BLaER1 treated with 17β-estradiol and CSF1 and Interleukin-3, amounts not matched to agents 10 nM and 100 nM (cell line): ENCODE data around the gene ADAMTS19.
A peak's percentile ranks its signal among the peaks of the same experiment; 100 is the strongest.

Source experiments
- H3K27ac ChIP-seq, 11 experiments: shearing (Covaris generic); formaldehyde crosslinking; 2 replicates each; pipeline ENCODE4 v1.8.1; 2022
- H3K27me3 ChIP-seq, 11 experiments: shearing (Covaris generic); formaldehyde crosslinking; 2 replicates each; pipeline ENCODE4 v1.8.1; 2022
- H3K36me3 ChIP-seq, 11 experiments: shearing (Covaris generic); formaldehyde crosslinking; 2 replicates each; pipeline ENCODE4 v1.8.1; 2022
- H3K4me1 ChIP-seq, 10 experiments: shearing (Covaris generic); formaldehyde crosslinking; 2 replicates each; pipeline ENCODE4 v1.8.1; 2022
- H3K4me2 ChIP-seq, 11 experiments: shearing (Covaris generic); formaldehyde crosslinking; 2 replicates each; pipeline ENCODE4 v1.8.1; 2022
- H3K4me3 ChIP-seq, 10 experiments: shearing (Covaris generic); formaldehyde crosslinking; 2 replicates each; pipeline ENCODE4 v1.8.1; 2022
- H3K9ac ChIP-seq, 11 experiments: shearing (Covaris generic); formaldehyde crosslinking; 2 replicates each; pipeline ENCODE4 v1.8.1; 2022
- H3K9me3 ChIP-seq, 11 experiments: shearing (Covaris generic); formaldehyde crosslinking; replicated peaks in 1 of 11; 2 replicates each; pipeline ENCODE4 v1.8.1; 2022
- H4K20me1 ChIP-seq, 11 experiments: shearing (Covaris generic); formaldehyde crosslinking; 2 replicates each; pipeline ENCODE4 v1.8.1; 2022
- Cebpa-rat ChIP-seq, 11 experiments: shearing (Covaris generic); IDR thresholded peaks; 2 replicates each; pipeline ENCODE4 v1.8.1; 2022

Gene ADAMTS19

GRCh38 chr5:129743541-129744187 lies 283.6 kb downstream of the ADAMTS19 start:
- Histone ChIP-seq H3K9ac (no peak overlapping the region), H3K4me2 (no peak overlapping the region), H3K27ac (no peak overlapping the region), H3K9me3 (no peaks in the 10 kb centered on the region), H3K4me1 (no peaks in the 10 kb centered on the region), H4K20me1 (no peaks in the 10 kb centered on the region), H3K27me3 (no peaks in the 10 kb centered on the region), H3K4me3 (no peak overlapping the region), H3K36me3 (no peaks in the 10 kb centered on the region)
- TF ChIP-seq Cebpa-rat (IDR thresholded peaks at IDR 0.05) = no peak

- peak in 5 of 11 experiments; percentile 34 to 77 (median 46); a peak in 5 of 22 replicates for TF ChIP-seq Cebpa-rat (IDR thresholded peaks at IDR 0.05)
- Histone ChIP-seq H3K27ac (no peak overlapping the region), H3K4me1 (no peaks in the 10 kb centered on the region), H4K20me1 (no peaks in the 10 kb centered on the region), H3K9me3 (no peaks in the 10 kb centered on the region), H3K36me3 (no peaks in the 10 kb centered on the region), H3K27me3 (no peaks in the 10 kb centered on the region), H3K4me2 (no peak overlapping the region), H3K9ac (no peak overlapping the region), H3K4me3 (no peak overlapping the region)
These were observed 285.9 kb downstream of the ADAMTS19 start for GRCh38 chr5:129745997-129746396.

GRCh38 chr5:129746876-129747275 lies 286.8 kb downstream of the ADAMTS19 start:
- no peaks in the 10 kb centered on the region for H3K4me1 ChIP-seq
- no peak overlapping the region for H3K27ac ChIP-seq
- no peaks in the 10 kb centered on the region for H3K36me3 ChIP-seq
- H3K4me3 ChIP-seq = no peak overlapping the region
- H3K27me3 ChIP-seq = no peaks in the 10 kb centered on the region
- no peak overlapping the region for H3K4me2 ChIP-seq
- H3K9me3 ChIP-seq = no peaks in the 10 kb centered on the region
- H4K20me1 ChIP-seq = no peaks in the 10 kb centered on the region
- H3K9ac ChIP-seq = no peak overlapping the region
- TF ChIP-seq Cebpa-rat (IDR thresholded peaks at IDR 0.05) = no peak

- Histone ChIP-seq H3K4me2 (no peak within 1 kb of the TSS), H3K9me3 (no peaks in the 10 kb centered on the region), H3K4me1 (no peaks in the 10 kb centered on the region), H3K9ac (no peak within 1 kb of the TSS), H3K27ac (no peak within 1 kb of the TSS), H3K36me3 (no peaks in the 10 kb centered on the region), H3K27me3 (no peaks in the 10 kb centered on the region), H3K4me3 (no peak within 1 kb of the TSS), H4K20me1 (no peaks in the 10 kb centered on the region)
- no peak for TF ChIP-seq Cebpa-rat (IDR thresholded peaks at IDR 0.05)
These were observed 287.7 kb downstream of the ADAMTS19 start, which contains the start of gene MINAR2 for GRCh38 chr5:129747572-129748407. MINAR2 (plus strand) TSS chr5:129748094; CDS start chr5:129748191, 97 bp downstream.

GRCh38 chr5:129748913-129749880 lies 289.1 kb downstream of the ADAMTS19 start:
- Histone ChIP-seq H3K27me3 (no peaks in the 10 kb centered on the region), H3K27ac (no peak overlapping the region), H3K36me3 (no peaks in the 10 kb centered on the region), H3K9ac (no peak overlapping the region), H3K4me3 (no peak overlapping the region), H4K20me1 (no peaks in the 10 kb centered on the region), H3K4me2 (no peak overlapping the region), H3K9me3 (no peaks in the 10 kb centered on the region), H3K4me1 (no peaks in the 10 kb centered on the region)
- no peak for TF ChIP-seq Cebpa-rat (IDR thresholded peaks at IDR 0.05)

GRCh38 chr5:129760636-129761325 lies 300.7 kb downstream of the ADAMTS19 start:
- Histone ChIP-seq H3K4me3 (no peak overlapping the region), H3K27ac (no peak overlapping the region), H3K36me3 (no peaks in the 10 kb centered on the region), H3K4me2 (no peak overlapping the region), H3K9me3 (no peaks in the 10 kb centered on the region), H3K27me3 (no peaks in the 10 kb centered on the region), H3K9ac (no peak overlapping the region), H4K20me1 (no peaks in the 10 kb centered on the region), H3K4me1 (no peaks in the 10 kb centered on the region)
- TF ChIP-seq Cebpa-rat (IDR thresholded peaks at IDR 0.05) = no peak

GRCh38 chr5:129763651-129764050 lies 303.6 kb downstream of the ADAMTS19 start:
- no peak overlapping the region for H3K27ac ChIP-seq
- TF ChIP-seq Cebpa-rat (IDR thresholded peaks at IDR 0.05) = no peak
- no peak overlapping the region for H3K4me2 ChIP-seq
- H3K4me3 ChIP-seq = no peak overlapping the region
- no peak overlapping the region for H3K9ac ChIP-seq
- no peaks in the 10 kb centered on the region for H3K4me1 ChIP-seq
- H3K27me3 ChIP-seq = no peaks in the 10 kb centered on the region
- H3K36me3 ChIP-seq = no peaks in the 10 kb centered on the region
- H3K9me3 ChIP-seq = no peaks in the 10 kb centered on the region
- no peaks in the 10 kb centered on the region for H4K20me1 ChIP-seq

GRCh38 chr5:129766798-129767197 lies 306.7 kb downstream of the ADAMTS19 start:
- Histone ChIP-seq H3K9ac (no peak overlapping the region), H3K36me3 (no peaks in the 10 kb centered on the region), H3K27me3 (no peaks in the 10 kb centered on the region), H3K4me2 (no peak overlapping the region), H3K4me3 (no peak overlapping the region), H4K20me1 (no peaks in the 10 kb centered on the region), H3K9me3 (no peaks in the 10 kb centered on the region), H3K27ac (no peak overlapping the region), H3K4me1 (no peaks in the 10 kb centered on the region)
- TF ChIP-seq Cebpa-rat (IDR thresholded peaks at IDR 0.05) = no peak
